ENCODE measurements around the gene IZUMO2.

Gene IZUMO2

DNA sequence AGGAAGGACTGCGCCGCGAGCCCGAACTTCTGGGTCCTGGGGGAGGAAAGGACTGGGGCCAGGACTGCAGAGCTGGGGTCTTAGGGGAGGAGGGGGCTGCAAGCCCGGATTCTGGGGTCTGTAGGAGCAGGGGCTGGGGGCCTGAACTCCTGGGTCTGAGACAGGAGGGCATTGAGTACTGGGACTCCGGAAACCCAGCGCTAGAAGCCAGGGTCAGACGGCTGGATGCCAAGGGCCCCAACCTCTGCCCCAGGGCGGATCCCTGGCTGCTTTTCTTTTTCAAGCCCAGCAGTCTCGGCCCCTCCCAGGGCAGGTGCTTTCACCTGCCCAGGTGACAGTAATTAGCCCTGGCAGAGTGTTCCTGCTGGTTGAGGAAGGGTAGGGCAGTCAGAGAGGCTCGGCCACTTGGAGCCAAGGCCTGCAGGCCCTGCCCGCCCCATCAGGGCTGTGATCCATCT, 42.6 kb upstream of the IZUMO2 start:
- DNase-seq (ENCODE audit: low spot score) (no peak), ATAC-seq (ENCODE audit: low read depth) (peak; percentile 9; the same call in 1 of the 3 replicates)
- H3K36me3 ChIP-seq (ENCODE audit: low read depth) = no peaks in the 10 kb centered on the region
- H3K4me3 ChIP-seq (ENCODE audit: severe bottlenecking) = peak overlapping the region; percentile 16
- H3K4me1 ChIP-seq (ENCODE audit: insufficient read depth, poor library complexity, severe bottlenecking) = no peaks in the 10 kb centered on the region
- TF ChIP-seq, protein P1, sequence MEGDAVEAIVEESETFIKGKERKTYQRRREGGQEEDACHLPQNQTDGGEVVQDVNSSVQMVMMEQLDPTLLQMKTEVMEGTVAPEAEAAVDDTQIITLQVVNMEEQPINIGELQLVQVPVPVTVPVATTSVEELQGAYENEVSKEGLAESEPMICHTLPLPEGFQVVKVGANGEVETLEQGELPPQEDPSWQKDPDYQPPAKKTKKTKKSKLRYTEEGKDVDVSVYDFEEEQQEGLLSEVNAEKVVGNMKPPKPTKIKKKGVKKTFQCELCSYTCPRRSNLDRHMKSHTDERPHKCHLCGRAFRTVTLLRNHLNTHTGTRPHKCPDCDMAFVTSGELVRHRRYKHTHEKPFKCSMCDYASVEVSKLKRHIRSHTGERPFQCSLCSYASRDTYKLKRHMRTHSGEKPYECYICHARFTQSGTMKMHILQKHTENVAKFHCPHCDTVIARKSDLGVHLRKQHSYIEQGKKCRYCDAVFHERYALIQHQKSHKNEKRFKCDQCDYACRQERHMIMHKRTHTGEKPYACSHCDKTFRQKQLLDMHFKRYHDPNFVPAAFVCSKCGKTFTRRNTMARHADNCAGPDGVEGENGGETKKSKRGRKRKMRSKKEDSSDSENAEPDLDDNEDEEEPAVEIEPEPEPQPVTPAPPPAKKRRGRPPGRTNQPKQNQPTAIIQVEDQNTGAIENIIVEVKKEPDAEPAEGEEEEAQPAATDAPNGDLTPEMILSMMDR (IDR thresholded peaks at IDR 0.05; ENCODE audit: poor library complexity, severe bottlenecking) = no peak
- no peaks in the 10 kb centered on the region for H3K9me3 ChIP-seq (ENCODE audit: severe bottlenecking)
- H3K27me3 ChIP-seq (ENCODE audit: insufficient read depth, poor library complexity, severe bottlenecking) = peaks cover 19% of the 10 kb centered on the region
- no peak overlapping the region for H3K27ac ChIP-seq (ENCODE audit: poor library complexity, severe bottlenecking)

DNA sequence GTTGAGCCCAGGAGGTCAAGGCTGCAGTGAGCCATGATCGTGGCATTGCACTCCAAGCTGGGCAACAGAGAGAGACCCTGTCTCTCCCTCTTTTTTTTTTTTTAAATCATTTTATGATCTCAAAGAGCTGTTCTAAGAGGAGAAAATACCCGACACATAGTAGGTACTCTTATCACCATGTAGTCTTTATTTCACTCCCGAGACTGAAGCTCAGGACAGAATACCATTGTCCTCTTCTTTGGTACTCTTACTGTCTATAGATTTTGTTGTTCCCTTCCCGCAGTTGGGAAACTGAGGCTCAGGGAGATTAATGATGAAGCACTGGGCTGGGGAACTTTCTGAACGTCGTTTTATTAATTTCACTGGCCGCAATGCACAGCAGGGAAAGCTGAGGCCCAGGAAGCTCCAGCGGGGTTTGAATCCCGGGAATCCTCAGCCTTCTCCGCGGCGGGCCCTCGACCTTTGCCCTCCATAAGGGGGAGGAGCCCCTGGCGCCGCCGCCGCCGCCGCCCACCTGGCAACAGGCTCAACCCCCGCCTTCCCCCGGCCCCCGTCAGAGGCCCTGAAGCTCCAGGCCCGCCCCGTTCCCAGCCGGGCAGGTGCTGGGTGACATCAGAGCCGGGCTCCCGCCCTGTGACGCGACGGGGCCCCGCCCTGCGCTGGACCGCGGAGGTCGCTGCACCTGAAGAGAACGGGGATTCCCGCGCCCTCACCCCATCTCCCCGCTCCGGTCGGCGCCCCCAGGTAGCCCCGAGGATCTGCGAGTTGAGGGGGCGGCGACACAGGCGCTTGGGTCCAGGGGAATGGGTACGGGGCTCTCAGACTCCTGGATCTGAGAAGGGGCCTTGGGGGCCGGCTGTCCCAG, 42.0 kb upstream of the IZUMO2 start:
- ATAC-seq (ENCODE audit: low read depth) = peak; percentile 62
- peaks cover 19% of the 10 kb centered on the region for H3K27me3 ChIP-seq (ENCODE audit: insufficient read depth, poor library complexity, severe bottlenecking)
- TF ChIP-seq, protein P1 (IDR thresholded peaks at IDR 0.05; ENCODE audit: poor library complexity, severe bottlenecking) = no peak
- H3K9me3 ChIP-seq (ENCODE audit: severe bottlenecking) = no peaks in the 10 kb centered on the region
- H3K36me3 ChIP-seq (ENCODE audit: low read depth) = no peaks in the 10 kb centered on the region
- peak overlapping the region; percentile 16 for H3K4me3 ChIP-seq (ENCODE audit: severe bottlenecking)
- H3K4me1 ChIP-seq (ENCODE audit: insufficient read depth, poor library complexity, severe bottlenecking) = no peaks in the 10 kb centered on the region
- DNase-seq (ENCODE audit: low spot score) = no peak
- no peak overlapping the region for H3K27ac ChIP-seq (ENCODE audit: poor library complexity, severe bottlenecking)

DNA sequence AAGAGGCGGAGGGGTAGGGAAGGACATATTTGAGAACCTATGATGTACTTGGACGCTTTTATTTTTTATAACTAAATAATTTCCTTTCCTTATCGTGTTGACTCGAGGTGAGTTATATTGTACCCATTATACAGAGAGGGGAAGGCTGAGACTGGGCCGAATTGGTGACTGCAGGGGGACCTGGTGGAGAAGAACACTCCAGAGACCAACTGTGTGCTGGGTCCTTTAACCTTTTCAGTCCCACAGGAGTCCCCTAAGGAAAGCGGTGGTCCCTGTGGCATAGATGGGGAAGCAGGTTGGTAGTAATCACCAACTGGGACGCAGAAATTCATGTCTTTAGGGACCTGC, 41.0 kb upstream of the IZUMO2 start:
- TF ChIP-seq, protein P1 (IDR thresholded peaks at IDR 0.05; ENCODE audit: poor library complexity, severe bottlenecking) = no peak
- H3K27ac ChIP-seq (ENCODE audit: poor library complexity, severe bottlenecking) = no peak overlapping the region

DNA sequence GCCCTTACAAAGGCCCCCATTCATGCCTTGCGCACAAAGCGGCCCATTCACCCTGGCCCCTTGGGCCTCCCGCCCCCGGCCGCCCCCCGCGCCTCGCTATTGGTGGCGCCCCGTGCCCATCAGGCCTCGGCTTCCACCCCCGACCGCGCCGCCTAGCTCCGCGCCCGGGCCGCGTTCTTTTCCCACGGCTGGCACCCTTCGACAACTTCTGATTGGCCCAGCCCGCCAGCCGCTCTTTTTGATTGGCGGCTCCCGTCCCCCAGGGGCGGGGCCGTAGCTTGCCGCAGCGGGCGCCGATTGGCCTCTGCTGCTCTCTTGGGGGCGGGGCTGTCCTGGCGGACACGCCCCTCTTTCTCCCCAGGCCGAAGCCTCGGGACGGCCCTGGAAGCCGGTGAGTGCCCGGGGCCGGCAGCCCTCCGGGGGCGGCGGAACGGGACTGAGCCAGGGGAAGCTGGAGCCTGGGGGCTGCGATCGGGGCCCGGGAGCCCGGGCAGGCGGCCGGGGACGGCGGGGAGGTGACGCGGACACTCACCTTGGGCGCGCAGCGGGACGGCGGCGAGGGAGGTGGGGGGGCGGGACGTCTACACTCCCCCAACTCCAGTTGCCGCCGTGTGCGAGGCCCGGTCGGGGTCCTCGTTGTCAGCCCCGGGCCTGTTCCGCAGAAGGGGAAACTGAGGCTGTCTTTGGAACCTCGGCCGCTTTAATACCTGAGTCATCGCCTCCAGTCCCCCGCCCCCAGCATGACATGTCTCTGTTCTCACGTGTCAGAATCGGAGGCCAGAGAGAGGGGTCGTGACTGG, 40.4 kb upstream of the IZUMO2 start, which contains the start of gene MYH14:
MYH14 (plus strand) TSS at position 342 of the 800 bp plus-strand sequence. CDS start 6,744 bp downstream, outside the sequence.
- H3K27me3 ChIP-seq (ENCODE audit: insufficient read depth, poor library complexity, severe bottlenecking) = peaks cover 21% of the 10 kb centered on the region
- TF ChIP-seq, protein P1 (IDR thresholded peaks at IDR 0.05; ENCODE audit: poor library complexity, severe bottlenecking) = no peak
- H3K4me1 ChIP-seq (ENCODE audit: insufficient read depth, poor library complexity, severe bottlenecking) = no peaks in the 10 kb centered on the region
- H3K27ac ChIP-seq (ENCODE audit: poor library complexity, severe bottlenecking) = no peak within 1 kb of the TSS
- H3K4me3 ChIP-seq (ENCODE audit: severe bottlenecking) = peak within 1 kb of the TSS; percentile 33
- H3K9me3 ChIP-seq (ENCODE audit: severe bottlenecking) = no peaks in the 10 kb centered on the region
- DNase-seq (ENCODE audit: low spot score) = no peak
- no peaks in the 10 kb centered on the region for H3K36me3 ChIP-seq (ENCODE audit: low read depth)
- peak; percentile 87 for ATAC-seq (ENCODE audit: low read depth)

More for the DNA sequence above, 41.0 kb upstream of the IZUMO2 start:
- peaks cover 19% of the 10 kb centered on the region for H3K27me3 ChIP-seq (ENCODE audit: insufficient read depth, poor library complexity, severe bottlenecking)
- H3K36me3 ChIP-seq (ENCODE audit: low read depth) = no peaks in the 10 kb centered on the region
- ATAC-seq (ENCODE audit: low read depth) = no peak
- DNase-seq (ENCODE audit: low spot score) = no peak
- H3K4me1 ChIP-seq (ENCODE audit: insufficient read depth, poor library complexity, severe bottlenecking) = no peaks in the 10 kb centered on the region
- peak overlapping the region; percentile 33 for H3K4me3 ChIP-seq (ENCODE audit: severe bottlenecking)
- no peaks in the 10 kb centered on the region for H3K9me3 ChIP-seq (ENCODE audit: severe bottlenecking)

Data from RWPE2 (cell line).